HG03571 (cell line): ENCODE measurements around the gene BLM.
A peak's percentile ranks its signal among the peaks of the same experiment; 100 is the strongest.
"Not testable (repeated sequence)": the region's sequence is repeated elsewhere in the genome, so short reads cannot be mapped to it uniquely, and the experiment has no call there.

Experiments used
- ATAC-seq: cut with Tn5 transposase; IDR thresholded peaks from one replicate; pipeline ENCODE4 v1.9.1; 2021; ENCODE audit not compliant: unreplicated experiment

The BLM gene

DNA sequence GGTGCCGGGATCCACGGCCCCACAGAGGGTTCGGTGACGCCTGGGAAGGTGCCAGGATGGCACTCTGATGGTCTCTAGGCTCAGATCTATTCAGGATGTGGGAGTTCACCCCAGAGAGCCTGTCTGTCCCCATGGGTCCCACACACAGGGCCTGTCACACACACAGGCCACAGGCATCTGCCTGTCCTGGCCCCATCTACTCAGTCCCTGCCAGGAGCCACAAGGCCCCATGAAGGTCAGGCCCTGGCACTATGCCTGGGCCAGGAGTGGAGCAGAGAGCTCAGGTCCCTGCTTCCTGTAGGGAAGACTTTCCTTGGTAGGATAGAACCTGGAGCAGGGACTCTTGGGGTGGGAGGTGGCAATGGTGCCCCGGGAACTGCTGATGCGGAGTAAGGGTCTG is 102.2 kb downstream of the BLM start:
- ATAC-seq = no peak

GRCh38 chr15:90819850-90820249 is 102.7 kb downstream of the BLM start:
- no peak for ATAC-seq

DNA sequence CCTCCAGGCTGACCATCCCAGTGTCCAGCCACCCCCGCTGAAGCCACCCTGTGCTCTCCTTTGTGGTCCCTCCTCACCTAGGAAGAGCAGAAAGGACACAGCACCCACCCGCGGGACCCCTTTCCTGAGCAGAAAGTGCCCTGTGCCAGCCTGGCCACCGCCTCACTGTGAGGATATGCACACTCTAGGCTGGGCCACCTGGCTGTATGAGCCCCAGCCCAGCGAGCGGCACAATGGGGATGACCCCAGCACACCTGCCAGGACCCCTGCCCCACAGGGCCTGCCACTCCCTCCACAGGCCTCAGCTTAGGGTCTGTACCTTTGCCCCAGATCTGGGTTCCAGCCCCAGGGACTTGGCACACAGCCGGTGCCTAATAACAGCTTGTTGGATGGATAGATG is 103.3 kb downstream of the BLM start:
- no peak for ATAC-seq

DNA sequence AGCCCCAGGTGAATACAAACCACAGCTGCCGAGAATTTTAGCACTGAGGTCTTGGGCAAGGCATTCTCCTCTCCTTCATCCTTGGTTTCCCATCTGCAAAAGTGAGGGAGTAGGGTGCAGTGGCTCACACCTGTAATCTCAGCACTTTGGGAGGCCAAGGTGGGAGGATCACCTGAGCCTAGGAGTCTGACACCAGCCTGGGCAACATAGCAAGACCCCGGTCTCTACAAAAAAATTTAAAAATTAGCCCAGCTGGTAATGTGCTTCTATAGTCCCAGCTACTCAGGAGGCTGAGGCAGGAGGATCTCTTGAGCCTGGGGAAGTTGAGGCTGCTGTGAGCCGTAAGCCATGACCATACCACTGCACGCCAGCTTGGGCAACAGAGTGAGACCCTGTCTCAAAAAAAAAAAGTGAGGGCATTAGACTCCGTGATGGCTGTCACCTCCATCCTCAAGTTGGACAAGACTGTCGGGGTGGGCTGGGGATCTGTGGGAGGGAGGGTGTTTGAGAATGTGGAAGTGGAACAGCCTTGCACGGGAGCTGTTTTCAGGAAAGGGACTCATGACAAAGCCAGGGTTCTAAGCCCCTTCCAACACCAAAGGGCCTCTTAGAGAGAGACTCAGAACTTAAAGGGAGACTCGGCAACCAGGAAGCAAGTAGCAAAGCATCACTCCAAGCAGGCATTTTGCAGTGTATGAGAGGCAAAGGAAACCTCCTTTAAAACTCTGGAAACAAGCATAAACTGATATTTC is 105.2 kb downstream of the BLM start:
- no peak for ATAC-seq

DNA sequence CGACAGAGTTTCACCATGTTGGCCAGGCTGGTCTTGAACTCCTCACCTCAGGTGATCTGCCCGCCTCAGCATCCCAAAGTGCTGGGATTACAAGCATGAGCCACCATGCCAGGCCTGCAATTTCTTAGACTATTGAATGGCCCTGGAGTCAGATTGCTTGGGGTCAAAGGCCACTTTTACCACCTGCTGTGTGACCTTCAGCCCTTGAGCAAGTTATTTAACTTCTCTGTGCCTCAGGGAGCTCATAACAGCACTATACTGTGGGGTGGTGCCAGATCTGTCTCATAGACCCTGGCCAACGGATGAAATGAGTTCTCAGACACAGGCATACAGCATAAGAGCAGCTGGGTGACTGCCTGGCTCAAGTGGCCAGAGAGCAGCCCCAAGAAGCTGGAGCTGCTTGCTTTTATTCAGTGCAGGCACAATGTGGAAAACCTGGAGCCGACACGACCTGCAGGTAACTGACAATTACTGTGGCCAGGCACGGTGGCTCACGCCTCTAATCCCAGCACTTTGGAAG is 106.4 kb downstream of the BLM start:
- ATAC-seq = no peak

DNA sequence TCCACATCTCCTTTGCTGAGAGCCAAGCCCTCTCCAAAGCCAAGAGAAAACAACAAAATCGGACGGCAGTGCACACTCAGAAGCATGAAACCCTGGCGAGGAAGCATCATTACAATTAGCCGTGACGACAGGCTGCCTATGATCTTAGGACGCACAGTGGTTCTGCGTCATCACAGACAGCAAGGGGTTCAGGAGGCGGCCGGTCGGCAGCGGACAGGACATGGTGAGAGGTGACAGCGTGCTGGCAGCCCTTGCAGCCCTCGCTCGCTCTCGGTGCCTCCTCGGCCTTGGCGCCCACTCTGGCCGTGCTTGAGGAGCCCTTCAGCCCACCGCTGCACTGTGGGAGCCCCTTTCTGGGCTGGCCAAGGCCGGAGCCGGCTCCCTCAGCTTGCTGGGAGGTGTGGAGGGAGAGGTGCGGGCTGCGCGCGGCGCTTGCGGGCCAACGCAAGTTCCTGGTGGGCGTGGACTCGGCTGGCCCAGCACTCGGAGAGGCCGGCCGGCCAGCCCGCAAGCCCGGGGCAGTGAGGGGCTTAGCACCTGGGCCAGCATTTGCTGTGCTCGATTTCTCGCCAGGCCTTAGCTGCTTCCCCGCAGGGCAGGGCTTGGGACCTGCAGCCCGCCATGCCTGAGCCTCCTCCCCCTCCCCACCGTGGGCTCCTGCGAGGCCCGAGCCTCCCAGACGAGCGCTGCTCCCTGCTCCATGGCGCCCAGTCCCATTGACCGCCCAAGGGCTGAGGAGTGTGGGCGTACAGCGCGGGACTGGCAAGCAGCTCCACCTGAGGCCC is 108.2 kb downstream of the BLM start:
- ATAC-seq = not testable (repeated sequence)

DNA sequence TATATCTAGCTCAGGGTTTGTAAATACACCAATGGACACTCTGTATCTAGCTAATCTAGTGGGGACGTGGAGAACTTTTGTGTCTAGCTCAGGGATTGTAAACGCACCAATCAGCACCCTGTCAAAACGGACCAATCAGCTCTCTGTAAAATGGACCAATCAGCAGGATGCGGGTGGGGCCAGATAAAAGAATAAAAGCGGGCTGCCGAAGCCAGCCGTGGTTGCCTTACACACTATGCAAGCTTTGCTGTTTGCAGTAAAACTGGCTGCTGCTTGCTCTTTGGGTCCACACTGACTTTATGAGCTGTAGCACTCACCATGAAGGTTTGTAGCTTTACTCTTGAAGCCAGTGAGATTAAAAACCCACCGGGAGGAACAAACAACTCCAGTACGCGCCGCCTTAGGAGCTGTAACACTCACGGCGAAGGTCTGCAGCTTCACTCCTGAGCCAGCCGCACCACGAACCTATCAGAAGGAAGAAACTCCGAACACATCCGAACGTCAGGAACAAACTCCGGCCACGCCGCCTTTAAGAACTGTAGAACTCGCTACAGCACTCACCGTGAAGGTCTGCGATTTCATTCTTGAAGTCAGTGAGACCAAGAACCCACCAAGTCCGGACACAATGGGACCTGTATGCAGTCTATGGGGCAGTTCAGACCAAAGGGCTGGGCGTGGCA is 109.2 kb downstream of the BLM start:
- not testable (repeated sequence) for ATAC-seq

- ATAC-seq = no peak
Measured at GRCh38 chr15:90826886-90827435, 109.8 kb downstream of the BLM start.

GRCh38 chr15:90828111-90828510 is 111.0 kb downstream of the BLM start:
- no peak for ATAC-seq

DNA sequence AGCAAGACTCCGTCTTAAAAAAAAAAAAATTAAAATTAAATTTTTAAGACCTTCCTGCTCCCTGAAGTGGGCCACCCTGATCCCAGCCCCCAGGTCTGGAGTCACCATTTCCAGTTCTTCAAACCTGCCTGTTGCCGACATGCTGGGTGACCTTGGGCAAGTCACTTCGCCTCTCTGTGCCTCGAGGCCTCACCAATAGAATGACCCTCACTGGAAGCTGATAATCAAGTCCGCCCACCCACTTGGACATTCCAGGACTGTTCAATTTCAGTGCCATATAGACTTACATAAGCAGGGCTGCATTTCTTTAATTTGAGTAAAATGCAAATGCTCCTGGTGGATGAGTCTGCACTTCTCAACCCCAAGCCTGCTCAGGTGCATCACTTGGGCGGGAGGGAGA is 112.0 kb downstream of the BLM start:
- ATAC-seq = no peak

DNA sequence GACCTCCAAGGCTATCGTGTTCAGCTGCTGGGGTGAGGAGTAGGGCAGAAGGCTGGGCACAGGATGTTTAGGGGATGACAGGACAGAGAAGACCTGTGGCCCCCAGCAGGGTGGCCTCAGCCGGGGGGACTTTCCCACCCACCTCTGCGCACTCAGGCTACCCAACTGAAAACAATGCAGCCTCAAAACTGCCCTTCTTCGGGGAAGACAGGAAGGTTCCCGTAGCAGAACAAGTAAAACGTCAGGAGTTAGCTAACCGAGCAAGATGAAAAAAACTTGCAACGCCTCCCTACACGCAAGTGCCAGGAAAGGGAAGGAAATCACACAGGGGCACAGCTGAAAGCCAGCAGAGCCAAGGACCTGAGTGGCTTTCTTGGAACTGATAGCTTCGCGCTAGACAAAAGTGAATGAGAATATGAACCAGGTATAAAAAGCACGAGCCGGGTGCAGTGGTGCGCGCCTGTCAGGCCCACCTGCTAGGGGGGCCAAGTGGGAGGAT is 112.8 kb downstream of the BLM start:
- peak; percentile 78 for ATAC-seq

DNA sequence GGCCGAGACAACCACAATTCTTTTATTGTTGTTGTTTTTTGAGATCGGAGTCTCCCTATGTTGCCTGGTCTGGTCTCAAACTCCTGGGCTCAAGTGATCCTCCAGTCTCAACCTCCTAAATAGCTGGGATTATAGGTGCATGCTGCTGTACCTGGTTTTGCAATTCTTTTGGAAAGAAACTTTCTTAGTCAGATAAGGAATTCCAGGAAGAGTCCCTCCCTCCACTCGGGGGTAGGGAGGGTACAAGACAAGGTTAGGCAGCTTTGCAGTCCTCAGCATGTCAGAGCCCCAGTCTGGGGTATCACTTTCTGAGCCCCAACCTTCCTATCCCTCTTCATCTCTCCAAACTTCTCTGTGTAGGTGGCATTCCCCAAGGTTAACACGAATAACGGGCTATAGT is 117.5 kb downstream of the BLM start:
- ATAC-seq = no peak

GRCh38 chr15:90836296-90836871 is 119.2 kb downstream of the BLM start:
- no peak for ATAC-seq

- no peak for ATAC-seq
Measured at GRCh38 chr15:90837094-90837493, 119.9 kb downstream of the BLM start.

DNA sequence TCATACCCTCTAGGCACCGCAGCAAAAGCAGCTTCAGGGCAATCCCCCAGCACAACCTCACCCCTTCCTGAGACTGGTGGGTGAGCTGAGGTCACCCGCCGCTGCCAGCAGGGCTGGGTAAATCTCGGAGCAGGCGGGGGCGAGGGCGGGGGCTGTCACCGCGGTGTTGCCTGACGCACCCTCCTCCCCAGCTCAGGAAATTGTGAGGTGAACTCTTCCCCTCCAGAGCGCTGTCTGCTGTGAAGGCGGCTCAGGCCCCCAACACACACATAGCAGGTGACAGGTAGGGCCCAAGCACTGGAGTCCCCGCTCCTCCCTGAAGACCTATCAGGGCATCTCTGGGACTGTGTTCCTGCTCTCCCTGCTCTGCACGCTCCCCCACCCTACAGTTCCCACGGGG is 121.0 kb downstream of the BLM start:
- ATAC-seq = no peak

DNA sequence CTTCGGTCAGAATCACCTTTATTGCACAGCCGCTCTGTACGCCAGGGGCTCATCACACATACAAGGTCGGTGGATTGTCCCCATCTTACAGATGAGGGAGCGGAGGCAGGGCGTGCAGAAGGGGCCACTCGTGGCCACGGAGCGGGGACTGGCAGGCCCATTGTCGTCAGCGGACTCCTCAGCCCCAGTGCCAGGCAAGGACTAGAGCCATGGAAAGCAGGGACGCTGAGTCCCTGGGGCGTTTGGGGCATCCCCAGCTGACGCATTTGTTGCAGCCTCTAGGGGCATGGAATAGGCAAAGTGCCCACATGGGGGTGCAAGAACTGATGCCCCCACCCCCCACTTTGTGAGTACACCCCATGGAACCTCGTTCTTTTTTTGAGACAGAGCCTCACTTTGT is 121.4 kb downstream of the BLM start:
- ATAC-seq = no peak

DNA sequence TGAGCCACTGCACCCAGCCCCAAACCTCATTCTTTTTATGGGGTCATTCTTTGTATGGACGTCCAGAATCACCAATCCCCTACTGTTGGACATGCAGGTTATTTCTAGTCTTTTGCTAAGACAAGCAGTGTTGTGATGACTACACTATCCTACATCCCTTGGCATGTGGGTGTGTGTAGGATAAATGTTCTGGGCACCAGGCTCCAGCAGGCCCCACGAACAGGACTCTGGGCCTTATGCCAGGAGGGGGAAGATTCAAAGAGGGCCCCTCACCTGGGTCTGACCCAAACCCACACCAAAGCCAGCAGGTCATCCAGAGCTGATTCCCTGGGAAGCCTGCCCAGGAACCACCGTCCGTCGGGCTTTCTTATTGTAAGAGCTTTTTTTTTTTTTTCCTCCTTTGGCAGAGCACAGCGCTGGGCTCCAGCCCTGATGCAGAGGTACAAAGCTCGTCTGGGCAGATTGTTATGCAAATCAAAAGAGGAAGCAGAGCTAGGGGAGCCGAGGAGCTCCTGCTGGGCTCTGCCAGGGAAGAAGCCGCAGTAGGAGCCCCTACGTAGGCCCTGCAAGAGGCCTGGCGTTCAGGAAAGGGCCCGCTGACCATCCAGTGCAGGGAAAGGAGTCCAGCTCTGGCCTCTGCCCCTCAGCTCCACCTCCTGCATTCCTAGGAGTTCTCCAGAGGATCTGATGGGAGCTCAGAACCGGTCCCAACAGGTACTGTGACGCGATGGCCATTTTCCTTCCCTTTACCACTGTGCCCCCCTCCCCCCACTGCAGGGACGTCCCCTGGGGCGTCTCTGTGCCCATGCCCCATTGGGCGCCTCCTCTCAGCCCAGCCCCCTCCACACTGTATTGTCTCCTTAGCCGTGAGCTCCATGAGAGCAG is 122.3 kb downstream of the BLM start:
- peak; percentile 82 for ATAC-seq

- ATAC-seq = no peak
Measured at GRCh38 chr15:90840157-90840855, 123.2 kb downstream of the BLM start.

GRCh38 chr15:90840954-90841353 is 123.8 kb downstream of the BLM start:
- ATAC-seq = no peak
